RWPE2 (cell line): ENCODE measurements around the gene CTPS1.

Experiments
- ATAC-seq: fragments of 200-7000 bp; cut with Tn5 transposase; 3 replicates; pipeline ENCODE4 v1.9.1; 2021; ENCODE audit warnings: low read depth
- DNase-seq: peaks from one replicate; pipeline ENCODE4 v3.0.0-alpha.2; 2020; ENCODE audit warnings: low spot score
- H3K27ac ChIP-seq: fragments of 450-650 bp; 2 replicates; pipeline ENCODE4 v1.5.1; 2017; ENCODE audit warnings: mild to moderate bottlenecking; ENCODE audit not compliant: poor library complexity, severe bottlenecking
- H3K27me3 ChIP-seq: fragments of 250-450 bp; sonication (Bioruptor Pico); 2 replicates; pipeline ENCODE4 v1.5.1; 2021; ENCODE audit warnings: mild to moderate bottlenecking, moderate library complexity; ENCODE audit not compliant: insufficient read depth, poor library complexity, severe bottlenecking
- H3K36me3 ChIP-seq: fragments of 250-450 bp; sonication (Bioruptor Pico); 2 replicates; pipeline ENCODE4 v1.5.1; 2020; ENCODE audit warnings: low read depth, mild to moderate bottlenecking, moderate library complexity
- H3K4me1 ChIP-seq: fragments of 250-450 bp; sonication (Bioruptor Pico); 2 replicates; pipeline ENCODE4 v1.5.1; 2021; ENCODE audit warnings: mild to moderate bottlenecking, moderate library complexity; ENCODE audit not compliant: insufficient read depth, poor library complexity, severe bottlenecking
- H3K4me3 ChIP-seq: fragments of 250-450 bp; sonication (Bioruptor Pico); 2 replicates; pipeline ENCODE4 v1.5.1; 2021; ENCODE audit warnings: mild to moderate bottlenecking, moderate library complexity; ENCODE audit not compliant: severe bottlenecking
- H3K9me3 ChIP-seq: fragments of 250-450 bp; sonication (Bioruptor Pico); 2 replicates; pipeline ENCODE4 v1.5.1; 2021; ENCODE audit warnings: mild to moderate bottlenecking, moderate library complexity; ENCODE audit not compliant: severe bottlenecking
- TF ChIP-seq, protein P1 (sequence below): fragments of 450-650 bp; IDR thresholded peaks from one replicate; pipeline ENCODE4 v1.5.1; 2017; ENCODE audit warnings: mild to moderate bottlenecking, moderate library complexity; ENCODE audit not compliant: poor library complexity, severe bottlenecking

The CTPS1 gene

DNA sequence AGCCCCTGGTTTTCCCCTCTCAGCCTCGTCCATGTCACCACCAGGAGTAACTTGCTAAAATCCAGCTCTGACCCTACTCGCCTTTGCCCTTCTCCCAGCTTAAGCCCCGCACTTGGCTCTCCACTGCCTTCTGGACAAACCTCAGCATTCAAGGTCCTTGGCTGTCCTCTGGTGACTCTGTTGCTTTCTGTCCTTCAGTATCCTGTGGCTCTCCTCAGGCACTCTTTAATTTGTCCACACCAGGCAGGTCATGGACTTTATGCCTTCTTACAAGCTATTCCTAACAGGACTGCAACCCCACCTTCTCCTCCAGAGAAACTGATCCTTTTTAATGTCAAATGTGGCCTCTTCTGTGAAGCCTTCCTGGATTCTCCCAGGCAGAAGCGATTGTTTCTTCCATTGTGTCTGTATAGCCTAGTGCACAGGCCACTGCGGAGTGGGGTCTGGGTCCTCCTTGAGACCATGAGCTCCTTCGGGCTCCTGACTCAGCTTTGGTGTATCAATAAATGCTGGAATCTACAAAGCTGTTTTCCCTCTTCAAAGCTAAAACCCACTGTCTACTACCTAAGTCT, 26.7 kb upstream of the CTPS1 start:
- no peak overlapping the region for H3K4me3 ChIP-seq
- ATAC-seq: no peak
- TF ChIP-seq, protein P1, sequence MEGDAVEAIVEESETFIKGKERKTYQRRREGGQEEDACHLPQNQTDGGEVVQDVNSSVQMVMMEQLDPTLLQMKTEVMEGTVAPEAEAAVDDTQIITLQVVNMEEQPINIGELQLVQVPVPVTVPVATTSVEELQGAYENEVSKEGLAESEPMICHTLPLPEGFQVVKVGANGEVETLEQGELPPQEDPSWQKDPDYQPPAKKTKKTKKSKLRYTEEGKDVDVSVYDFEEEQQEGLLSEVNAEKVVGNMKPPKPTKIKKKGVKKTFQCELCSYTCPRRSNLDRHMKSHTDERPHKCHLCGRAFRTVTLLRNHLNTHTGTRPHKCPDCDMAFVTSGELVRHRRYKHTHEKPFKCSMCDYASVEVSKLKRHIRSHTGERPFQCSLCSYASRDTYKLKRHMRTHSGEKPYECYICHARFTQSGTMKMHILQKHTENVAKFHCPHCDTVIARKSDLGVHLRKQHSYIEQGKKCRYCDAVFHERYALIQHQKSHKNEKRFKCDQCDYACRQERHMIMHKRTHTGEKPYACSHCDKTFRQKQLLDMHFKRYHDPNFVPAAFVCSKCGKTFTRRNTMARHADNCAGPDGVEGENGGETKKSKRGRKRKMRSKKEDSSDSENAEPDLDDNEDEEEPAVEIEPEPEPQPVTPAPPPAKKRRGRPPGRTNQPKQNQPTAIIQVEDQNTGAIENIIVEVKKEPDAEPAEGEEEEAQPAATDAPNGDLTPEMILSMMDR: peak; percentile 81

GRCh38 chr1:40954626-40955025, 24.9 kb upstream of the CTPS1 start:
- Histone ChIP-seq H3K9me3 (no peaks in the 10 kb centered on the region), H3K4me3 (no peak overlapping the region), H3K27ac (no peak overlapping the region), H3K36me3 (no peaks in the 10 kb centered on the region), H3K4me1 (no peaks in the 10 kb centered on the region), H3K27me3 (no peaks in the 10 kb centered on the region)
- ATAC-seq: no peak
- DNase-seq: no peak
- TF ChIP-seq, protein P1: no peak

More for the DNA sequence above, 26.7 kb upstream of the CTPS1 start:
- no peaks in the 10 kb centered on the region for H3K36me3 ChIP-seq
- DNase-seq: no peak
- H3K9me3 ChIP-seq: no peaks in the 10 kb centered on the region
- H3K27ac ChIP-seq: no peak overlapping the region
- H3K4me1 ChIP-seq: peaks cover 5% of the 10 kb centered on the region
- H3K27me3 ChIP-seq: no peaks in the 10 kb centered on the region

GRCh38 chr1:40955266-40955665, 24.2 kb upstream of the CTPS1 start:
- Histone ChIP-seq H3K4me3 (no peak overlapping the region), H3K9me3 (no peaks in the 10 kb centered on the region), H3K27ac (no peak overlapping the region), H3K27me3 (no peaks in the 10 kb centered on the region), H3K36me3 (no peaks in the 10 kb centered on the region), H3K4me1 (no peaks in the 10 kb centered on the region)
- TF ChIP-seq, protein P1: no peak
- ATAC-seq (no peak), DNase-seq (no peak)

GRCh38 chr1:40956407-40956806, 23.1 kb upstream of the CTPS1 start:
- no peak overlapping the region for H3K27ac ChIP-seq
- no peak for DNase-seq

GRCh38 chr1:40958210-40958609, 21.3 kb upstream of the CTPS1 start:
- TF ChIP-seq, protein P1: no peak
- Histone ChIP-seq H3K27ac (no peak overlapping the region), H3K27me3 (no peaks in the 10 kb centered on the region), H3K9me3 (no peaks in the 10 kb centered on the region), H3K36me3 (no peaks in the 10 kb centered on the region), H3K4me1 (no peaks in the 10 kb centered on the region), H3K4me3 (no peak overlapping the region)
- ATAC-seq (no peak), DNase-seq (no peak)

More at GRCh38 chr1:40956407-40956806, 23.1 kb upstream of the CTPS1 start:
- Histone ChIP-seq H3K4me3 (no peak overlapping the region), H3K9me3 (no peaks in the 10 kb centered on the region), H3K4me1 (no peaks in the 10 kb centered on the region), H3K36me3 (no peaks in the 10 kb centered on the region), H3K27me3 (no peaks in the 10 kb centered on the region)
- no peak for ATAC-seq
- TF ChIP-seq, protein P1: no peak
